Subcutaneous abdominal adipose tissue (tissue), 5 donors: Measurements from ENCODE around the gene ANO1.

Source experiments
- H3K27ac ChIP-seq: one replicate; pipeline ENCODE4 v1.7.0; 2013; ENCODE audit warnings: low read depth, mild to moderate bottlenecking, inconsistent platforms, low read length, moderate library complexity
- H3K27me3 ChIP-seq, 5 donors: one replicate each; pipeline ENCODE4 v1.7.0; 2013; ENCODE audit warnings: low read length in 5 of 5, inconsistent platforms in 1 of 5; ENCODE audit not compliant: control insufficient read depth in 5 of 5, insufficient read depth in 4 of 5
- H3K36me3 ChIP-seq, 5 donors: one replicate each; pipeline ENCODE4 v1.7.0; 2013; ENCODE audit warnings: low read length in 5 of 5; ENCODE audit not compliant: control insufficient read depth in 5 of 5, insufficient read depth in 5 of 5
- H3K4me1 ChIP-seq, 5 donors: one replicate each; pipeline ENCODE4 v1.7.0; 2013; ENCODE audit warnings: low read length in 5 of 5, mild to moderate bottlenecking in 3 of 5, moderate library complexity in 1 of 5; ENCODE audit not compliant: control insufficient read depth in 5 of 5, insufficient read depth in 5 of 5
- H3K4me3 ChIP-seq, 5 donors: one replicate each; pipeline ENCODE4 v1.7.0; 2013; ENCODE audit warnings: low read length in 5 of 5, low read depth in 1 of 5
- H3K9ac ChIP-seq, 5 donors: one replicate each; pipeline ENCODE4 v1.7.0; 2013; ENCODE audit warnings: low read length in 5 of 5, mild to moderate bottlenecking in 4 of 5, moderate library complexity in 3 of 5
- H3K9me3 ChIP-seq, 5 donors: one replicate each; pipeline ENCODE4 v1.7.0; 2013; ENCODE audit warnings: low read length in 5 of 5; ENCODE audit not compliant: control insufficient read depth in 5 of 5
- donor health status: healthy.
- donor health status: healthy.
- donor health status: healthy.
- donor health status: healthy.
- donor health status: healthy.

ANO1 gene

DNA sequence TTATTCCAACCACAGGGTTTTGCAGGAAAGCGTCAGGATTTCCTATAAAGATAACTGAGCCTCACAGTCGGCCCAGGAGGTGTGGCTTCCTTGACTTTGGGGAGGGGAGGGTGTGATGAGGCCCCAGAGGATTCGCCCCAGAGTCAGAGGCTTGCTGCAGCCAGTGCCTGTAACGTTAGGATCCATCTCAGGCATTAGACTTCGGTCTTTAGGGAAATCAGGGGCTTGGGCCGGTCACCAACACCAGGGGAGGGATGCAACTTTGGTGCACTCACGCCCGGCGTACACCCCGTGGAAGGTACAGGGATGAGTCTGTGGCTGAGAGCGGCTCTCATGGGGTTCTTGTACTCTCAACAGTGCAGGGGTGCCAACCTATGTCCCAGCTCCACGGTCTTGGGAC lies 5.7 kb upstream of the ANO1 start:
- Histone ChIP-seq H3K36me3 (no peaks in the 10 kb centered on the region), H3K9me3 (no peaks in the 10 kb centered on the region), H3K4me3 (no peak overlapping the region), H3K4me1 (peaks cover 3 to 12% (median 7%) of the 10 kb centered on the region in 5 donors), H3K27me3 (peaks cover 10 to 54% (median 45%) of the 10 kb centered on the region in 5 donors), H3K9ac (no peak overlapping the region), H3K27ac (no peak overlapping the region)

DNA sequence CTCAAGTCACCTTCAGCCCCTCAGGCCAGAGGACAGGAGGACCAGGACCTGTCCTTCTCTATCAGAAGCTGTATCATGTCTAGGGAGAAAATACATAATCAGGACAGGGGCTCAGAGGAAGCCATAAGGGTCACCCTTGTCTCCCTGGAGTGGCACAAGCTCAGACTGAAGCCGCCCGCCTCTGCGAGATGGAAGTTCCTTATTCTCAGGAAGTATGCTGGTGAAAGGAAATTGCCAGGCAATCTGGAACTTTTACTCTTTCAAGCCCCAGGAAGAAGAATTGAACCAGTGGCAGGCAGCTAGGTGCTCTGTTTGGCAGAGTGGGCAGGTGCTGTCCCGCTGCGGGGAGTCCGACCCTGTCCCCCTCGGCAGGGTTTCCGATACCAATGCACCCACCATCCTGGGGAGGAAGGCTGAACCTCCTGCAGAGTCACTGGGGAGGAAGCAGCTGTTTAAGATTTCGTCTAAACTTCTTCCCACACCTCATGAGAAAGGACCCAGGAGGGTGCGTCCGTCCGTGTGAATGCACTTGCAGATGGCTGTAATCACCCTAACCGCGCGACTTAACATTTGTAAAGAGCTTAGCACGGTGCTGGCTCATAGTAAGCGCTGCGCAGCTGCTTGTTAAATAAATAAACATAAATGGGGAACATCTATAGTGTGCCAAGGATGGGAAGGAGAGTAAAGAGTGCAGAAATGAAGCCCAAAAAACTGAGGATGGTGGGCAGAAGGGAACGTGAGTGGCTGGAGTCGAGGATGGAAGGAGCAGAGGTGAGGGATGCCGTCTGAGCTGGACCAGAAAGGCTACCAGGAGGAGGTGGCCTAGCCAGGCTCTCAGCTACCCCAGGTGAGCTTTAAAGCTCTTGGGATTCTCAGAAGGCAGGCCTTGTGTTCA lies 5.0 kb upstream of the ANO1 start:
- Histone ChIP-seq H3K4me1 (peaks cover 3 to 16% (median 7%) of the 10 kb centered on the region in 5 donors), H3K27ac (no peak overlapping the region), H3K36me3 (no peaks in the 10 kb centered on the region), H3K9me3 (no peaks in the 10 kb centered on the region), H3K27me3 (peaks cover 14 to 51% (median 44%) of the 10 kb centered on the region in 5 donors), H3K9ac (no peak overlapping the region), H3K4me3 (no peak overlapping the region)

DNA sequence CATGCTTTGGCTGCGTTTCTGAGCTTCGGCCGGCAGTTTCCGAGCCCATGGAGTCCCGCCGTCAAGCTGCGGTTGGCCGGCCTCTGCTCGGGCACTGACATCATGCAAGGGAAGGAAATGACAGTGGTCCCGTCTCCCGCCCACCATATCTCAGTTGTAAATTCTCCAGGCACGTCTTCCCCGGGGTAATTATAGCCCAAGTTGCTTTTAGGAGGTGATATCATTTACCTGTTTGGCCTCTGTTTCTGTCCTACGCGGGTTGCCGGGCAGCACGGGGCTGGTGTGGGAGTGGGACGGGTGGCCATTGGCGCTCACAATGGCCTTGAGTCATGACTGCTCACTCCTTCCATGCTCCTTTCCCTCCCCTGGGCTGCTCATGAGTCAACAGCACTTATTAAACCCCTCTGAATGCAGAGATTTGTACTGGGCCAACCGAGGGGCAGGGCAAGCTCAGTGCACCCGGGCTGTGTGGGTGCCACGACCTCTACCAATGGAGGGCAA lies 4.2 kb upstream of the ANO1 start:
- Histone ChIP-seq H3K27ac (no peak overlapping the region), H3K36me3 (no peaks in the 10 kb centered on the region), H3K4me3 (no peak overlapping the region), H3K27me3 (peaks cover 19 to 43% (median 39%) of the 10 kb centered on the region in 5 donors), H3K9me3 (no peaks in the 10 kb centered on the region), H3K9ac (no peak overlapping the region), H3K4me1 (peaks cover 3 to 16% (median 10%) of the 10 kb centered on the region in 5 donors)

DNA sequence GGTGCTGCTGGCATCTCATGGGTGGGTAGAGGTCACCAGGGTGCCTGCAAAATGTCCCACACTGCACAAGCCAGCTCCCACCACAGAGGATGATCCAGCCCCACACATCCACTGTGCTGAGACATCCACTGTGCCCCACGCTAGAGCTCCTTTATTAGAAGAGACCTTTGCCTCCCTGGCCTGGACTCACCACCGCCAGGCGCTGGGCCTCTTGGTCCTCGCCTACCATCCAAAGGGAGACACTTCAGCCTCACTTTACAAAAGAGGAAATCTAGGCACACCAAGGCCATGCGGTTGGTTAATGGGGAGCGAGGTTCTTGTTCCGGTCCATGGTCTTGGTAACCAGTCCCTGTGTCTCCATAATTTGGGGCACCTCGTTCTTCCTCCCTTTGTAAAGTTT lies 3.4 kb upstream of the ANO1 start:
- H3K4me3 ChIP-seq = no peak overlapping the region
- no peak overlapping the region for H3K27ac ChIP-seq
- peaks cover 27 to 51% (median 45%) of the 10 kb centered on the region in 5 donors for H3K27me3 ChIP-seq

DNA sequence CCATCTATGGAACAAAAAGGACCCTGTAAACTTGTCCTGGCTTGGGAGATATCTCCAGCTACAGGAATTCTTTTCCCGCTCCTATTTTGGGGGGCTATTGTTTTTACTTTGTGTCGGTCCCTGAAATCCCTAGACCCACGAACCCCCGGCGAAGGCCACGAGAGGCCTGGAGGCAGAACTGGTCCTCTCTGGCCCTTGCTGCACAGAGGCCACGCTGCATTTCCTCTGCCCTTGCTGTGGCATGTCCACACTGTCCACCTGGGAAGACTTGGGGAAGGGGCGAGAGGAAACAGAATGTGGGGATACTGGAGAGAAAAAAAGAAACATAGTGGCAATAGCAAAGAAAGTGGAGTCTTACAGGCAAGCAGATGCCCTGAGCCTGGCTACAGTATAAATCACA lies 2.3 kb upstream of the ANO1 start:
- Histone ChIP-seq H3K27ac (no peak overlapping the region), H3K4me1 (peaks cover 3 to 16% (median 12%) of the 10 kb centered on the region in 5 donors), H3K36me3 (no peaks in the 10 kb centered on the region), H3K4me3 (no peak overlapping the region), H3K27me3 (peaks cover 30 to 59% (median 48%) of the 10 kb centered on the region in 5 donors), H3K9me3 (no peaks in the 10 kb centered on the region), H3K9ac (no peak overlapping the region)

More for the DNA sequence above, 3.4 kb upstream of the ANO1 start:
- Histone ChIP-seq H3K9ac (no peak overlapping the region), H3K36me3 (no peaks in the 10 kb centered on the region), H3K4me1 (peaks cover 3 to 16% (median 12%) of the 10 kb centered on the region in 5 donors), H3K9me3 (no peaks in the 10 kb centered on the region)

DNA sequence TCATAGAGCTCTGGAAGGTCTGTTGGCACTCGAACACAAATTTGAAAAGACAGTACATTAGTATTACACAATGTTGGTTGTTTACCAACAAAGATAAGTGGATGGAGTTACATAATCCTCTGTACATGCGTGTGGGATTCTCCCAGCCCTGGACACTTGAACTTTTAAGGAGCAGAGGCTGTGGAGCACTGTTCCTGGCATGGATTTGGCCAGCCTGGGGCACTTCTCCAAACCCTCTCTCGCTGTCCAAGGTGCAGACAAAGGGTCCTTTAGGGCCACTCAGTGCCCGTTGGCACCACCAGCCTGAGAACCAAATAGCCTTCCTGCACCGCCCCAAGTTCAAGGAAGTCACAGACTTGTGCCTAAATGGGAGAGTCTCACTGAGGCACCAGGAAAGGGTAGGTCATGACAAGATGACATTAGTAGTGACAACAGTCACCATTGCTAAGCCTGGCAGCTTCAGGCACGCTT lies 1.6 kb upstream of the ANO1 start:
- Histone ChIP-seq H3K9me3 (no peaks in the 10 kb centered on the region), H3K36me3 (no peaks in the 10 kb centered on the region), H3K4me3 (no peak overlapping the region), H3K27me3 (peaks cover 30 to 59% (median 48%) of the 10 kb centered on the region in 5 donors), H3K4me1 (peaks cover 3 to 16% (median 12%) of the 10 kb centered on the region in 5 donors), H3K9ac (no peak overlapping the region), H3K27ac (no peak overlapping the region)

DNA sequence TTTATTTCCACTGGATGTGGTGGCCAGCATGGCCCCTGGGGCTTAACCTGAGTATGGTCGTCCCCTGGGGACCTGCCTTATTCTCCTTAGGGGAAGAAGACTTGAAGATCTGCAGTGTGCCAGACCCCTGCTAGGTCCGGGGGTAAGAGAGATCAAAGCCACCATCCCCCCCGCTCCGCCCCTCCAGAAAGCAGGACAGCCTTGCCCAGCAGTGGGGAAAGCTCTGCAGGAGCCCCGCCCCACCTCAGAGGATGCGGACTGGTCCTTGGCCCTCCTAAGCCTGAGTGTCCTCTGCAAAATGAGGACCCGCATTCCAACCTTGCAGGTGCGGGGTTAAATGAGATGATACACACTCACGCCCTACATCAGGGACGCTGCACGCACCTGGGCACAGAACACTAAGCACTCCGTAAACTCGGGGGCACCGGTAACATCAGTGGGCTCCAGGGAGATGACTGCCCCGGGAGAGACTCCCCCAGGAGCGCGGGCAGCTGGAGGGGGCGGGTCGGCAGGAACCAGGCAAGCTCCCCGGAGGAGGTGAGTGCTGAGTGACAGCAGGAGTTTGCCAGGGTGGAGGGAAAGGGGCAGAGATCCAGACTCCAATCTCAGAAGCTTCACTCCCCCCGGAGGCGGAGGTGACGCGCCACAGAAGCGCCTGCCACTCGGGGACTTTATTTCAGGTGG lies 564 bp upstream of the ANO1 start:
- Histone ChIP-seq H3K9me3 (no peaks in the 10 kb centered on the region), H3K4me3 (peak overlapping the region in 1 of 5 donors; percentile 11), H3K9ac (no peak overlapping the region), H3K27me3 (peaks cover 33 to 52% (median 42%) of the 10 kb centered on the region in 5 donors), H3K36me3 (no peaks in the 10 kb centered on the region), H3K27ac (no peak overlapping the region), H3K4me1 (peaks cover 3 to 16% (median 9%) of the 10 kb centered on the region in 5 donors)

DNA sequence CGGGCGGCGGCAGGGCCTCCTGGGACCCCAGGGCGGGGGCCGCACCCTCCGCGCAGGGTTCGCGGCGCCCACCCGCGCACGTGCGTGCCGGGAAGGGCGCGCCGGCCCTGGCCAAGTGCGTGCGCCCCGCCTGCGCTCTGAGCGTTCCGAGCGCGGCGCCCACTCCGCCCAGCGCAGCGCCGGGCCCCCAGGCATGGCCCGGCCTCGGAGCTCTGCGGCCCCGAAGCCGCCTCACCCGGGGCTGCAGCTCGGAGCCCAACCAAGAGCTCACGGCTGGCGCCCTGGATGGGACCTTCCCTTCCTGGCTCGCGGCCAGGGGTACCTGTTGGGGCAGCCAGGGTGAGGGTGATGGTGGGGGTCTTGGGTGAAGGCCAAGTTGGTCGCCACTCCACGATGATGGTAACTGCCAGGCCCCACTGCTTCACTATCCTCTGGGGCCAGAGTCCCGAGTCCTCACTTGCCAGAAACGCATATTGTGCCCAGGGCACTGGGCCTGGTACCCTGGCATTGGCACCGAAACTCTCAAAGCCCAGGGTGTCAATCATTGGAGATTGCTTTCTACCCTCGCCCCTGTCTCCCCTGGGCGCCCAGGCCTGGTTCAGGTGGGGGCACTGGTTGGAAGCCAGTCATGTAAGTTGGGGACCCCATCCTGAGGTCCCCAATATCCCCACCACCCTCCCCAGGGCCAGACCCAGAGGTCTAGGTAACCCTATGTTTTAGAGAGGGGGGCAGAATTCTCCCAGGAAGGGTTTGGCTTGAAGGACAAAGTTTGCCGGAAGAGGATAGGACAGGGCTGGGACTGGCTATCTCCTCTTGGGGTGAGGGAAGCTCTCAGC lies 882 bp downstream of the ANO1 start:
- H3K27me3 ChIP-seq = peaks cover 23 to 44% (median 35%) of the 10 kb centered on the region in 5 donors
- H3K4me3 ChIP-seq = peak overlapping the region in 4 of 5 donors; percentile 17 to 50 (median 46)
- no peak overlapping the region for H3K9ac ChIP-seq

DNA sequence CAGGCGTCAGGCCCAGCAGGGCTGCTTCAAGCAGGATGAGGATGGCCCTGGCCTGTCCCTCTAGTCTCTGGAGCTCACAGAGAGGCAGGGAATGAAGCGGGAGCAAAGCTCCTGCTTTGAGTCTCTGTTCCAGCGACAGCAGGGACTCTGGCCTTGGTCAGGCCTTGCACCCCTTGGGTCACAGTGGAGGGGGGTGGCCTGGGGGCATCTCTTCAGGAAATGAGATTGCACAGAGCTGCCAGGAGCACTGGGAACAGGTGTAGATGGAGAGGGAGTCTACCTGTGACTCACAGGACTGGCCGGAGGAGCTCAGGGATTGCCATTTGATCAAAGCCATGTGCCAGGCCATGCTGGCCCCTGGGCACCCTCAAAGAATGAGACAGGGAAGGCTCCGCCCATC lies 1.6 kb downstream of the ANO1 start:
- Histone ChIP-seq H3K4me3 (peak overlapping the region in 1 of 5 donors; percentile 50), H3K4me1 (peaks cover 0 to 13% (median 9%) of the 10 kb centered on the region in 5 donors), H3K36me3 (no peaks in the 10 kb centered on the region), H3K9ac (no peak overlapping the region), H3K27me3 (peaks cover 18 to 39% (median 31%) of the 10 kb centered on the region in 5 donors), H3K27ac (no peak overlapping the region), H3K9me3 (no peaks in the 10 kb centered on the region)

More for the DNA sequence above, 882 bp downstream of the ANO1 start:
- Histone ChIP-seq H3K27ac (no peak overlapping the region), H3K36me3 (no peaks in the 10 kb centered on the region), H3K4me1 (peaks cover 0 to 13% (median 9%) of the 10 kb centered on the region in 5 donors), H3K9me3 (no peaks in the 10 kb centered on the region)
